IMR-90 (cell line): Measurements from ENCODE around the gene TECTB.

ENCODE experiments used
- BHLHE40 ChIP-seq: fragments of 150-350 bp; IDR thresholded peaks from 2 replicates; pipeline ENCODE4 v1.6.1; 2016; ENCODE audit warnings: mild to moderate bottlenecking, low read depth, low read length
- CHD1 ChIP-seq: IDR thresholded peaks from 2 replicates; pipeline ENCODE4 v1.6.1; 2012; ENCODE audit warnings: low read depth, low read length, improper control_type of control experiment
- CTCF ChIP-seq: conservative IDR thresholded peaks from 2 replicates; pipeline ENCODE4 v1.5.1; 2012; ENCODE audit warnings: mild to moderate bottlenecking, low read depth, low read length, improper control_type of control experiment
- ELK1 ChIP-seq: fragments of 150-350 bp; IDR thresholded peaks from 2 replicates; pipeline ENCODE4 v1.6.1; 2016; ENCODE audit warnings: low read depth, mild to moderate bottlenecking, low read length, moderate library complexity, borderline replicate concordance
- MAFK ChIP-seq: IDR thresholded peaks from 2 replicates; pipeline ENCODE4 v1.6.1; 2012; ENCODE audit warnings: low read depth, low read length, improper control_type of control experiment
- MAZ ChIP-seq: IDR thresholded peaks from 2 replicates; pipeline ENCODE4 v1.6.1; 2012; ENCODE audit warnings: low read depth, mild to moderate bottlenecking, low read length, improper control_type of control experiment, moderate library complexity, borderline replicate concordance
- MXI1 ChIP-seq: IDR thresholded peaks from 2 replicates; pipeline ENCODE4 v1.6.1; 2012; ENCODE audit warnings: low read depth, mild to moderate bottlenecking, low read length, moderate library complexity, borderline replicate concordance
- NFE2L2 ChIP-seq: fragments of 150-350 bp; IDR thresholded peaks from 2 replicates; pipeline ENCODE4 v1.6.1; 2016; ENCODE audit warnings: low read depth, mild to moderate bottlenecking, low read length
- POLR2A ChIP-seq: IDR thresholded peaks from 2 replicates; pipeline ENCODE4 v1.6.1; 2012; ENCODE audit warnings: mild to moderate bottlenecking, low read depth, low read length
- RAD21 ChIP-seq: IDR thresholded peaks from 2 replicates; pipeline ENCODE4 v1.6.1; 2012; ENCODE audit warnings: low read length, improper control_type of control experiment
- RCOR1 ChIP-seq: IDR thresholded peaks from 2 replicates; pipeline ENCODE4 v1.6.1; 2012; ENCODE audit warnings: mild to moderate bottlenecking, low read length, improper control_type of control experiment; ENCODE audit not compliant: insufficient replicate concordance
- SMC3 ChIP-seq: fragments of 150-350 bp; IDR thresholded peaks from 2 replicates; pipeline ENCODE4 v1.6.1; 2016; ENCODE audit warnings: low read depth, mild to moderate bottlenecking, antibody characterized with exemption, low read length, moderate library complexity
- USF2 ChIP-seq: fragments of 150-350 bp; IDR thresholded peaks from 2 replicates; pipeline ENCODE4 v1.6.1; 2017; ENCODE audit warnings: mild to moderate bottlenecking, antibody characterized with exemption, low read length, low read depth

GRCh38 chr10:112352044-112352443, 68.8 kb downstream of the TECTB start:
- no peak for TF ChIP-seq POLR2A
- no peak for TF ChIP-seq CTCF
- TF ChIP-seq MAFK = no peak
- TF ChIP-seq MAZ = no peak
- TF ChIP-seq RCOR1 = no peak
- no peak for TF ChIP-seq BHLHE40
- TF ChIP-seq USF2 = no peak
- TF ChIP-seq RAD21 = no peak
- no peak for TF ChIP-seq SMC3
- TF ChIP-seq MXI1 = no peak
- TF ChIP-seq NFE2L2 = no peak
- no peak for TF ChIP-seq ELK1
- no peak for TF ChIP-seq CHD1
